Endothelial cell (in vitro differentiated cells): ENCODE results near the gene PIEZO1. TPM values are rescaled to one million over a fixed set of nuclear protein-coding genes. Genes with fewer than 3 reads are reported as not detected.

ENCODE experiments used
- DNase-seq: peaks from one replicate; pipeline ENCODE4 v3.0.0; 2021; ENCODE audit warnings: low spot score
- H3K27ac Mint-ChIP-seq: one replicate; pipeline ENCODE4 v1.8.0; 2021; ENCODE audit warnings: mixed read lengths, inconsistent platforms; ENCODE audit not compliant: unreplicated experiment
- H3K27me3 Mint-ChIP-seq: one replicate; pipeline ENCODE4 v1.8.0; 2021; ENCODE audit warnings: mild to moderate bottlenecking, moderate library complexity, mixed read lengths, inconsistent platforms; ENCODE audit not compliant: unreplicated experiment
- H3K36me3 Mint-ChIP-seq: one replicate; pipeline ENCODE4 v1.8.0; 2021; ENCODE audit warnings: mild to moderate bottlenecking, low read depth, mixed read lengths, inconsistent platforms; ENCODE audit not compliant: unreplicated experiment
- H3K4me1 Mint-ChIP-seq: one replicate; pipeline ENCODE4 v1.8.0; 2021; ENCODE audit warnings: mild to moderate bottlenecking, mixed read lengths, inconsistent platforms; ENCODE audit not compliant: unreplicated experiment
- H3K4me3 Mint-ChIP-seq: one replicate; pipeline ENCODE4 v1.8.0; 2021; ENCODE audit warnings: mild to moderate bottlenecking, mixed read lengths, inconsistent platforms; ENCODE audit not compliant: unreplicated experiment
- H3K9me3 Mint-ChIP-seq: one replicate; pipeline ENCODE4 v1.8.0; 2021; ENCODE audit warnings: mixed read lengths, inconsistent platforms; ENCODE audit not compliant: unreplicated experiment
- CTCF ChIP-seq: fragments of 200-600 bp; sonication (generic); IDR thresholded peaks from one replicate; pipeline ENCODE4 v1.5.0; 2021; ENCODE audit warnings: antibody characterized with exemption; ENCODE audit not compliant: unreplicated experiment
- total RNA-seq: library from RNA; stranded (reverse); fragmentation: NEBNext Ultra II Directional; extraction: Animal tissue kit (Norgen Biotek cat#: 25700); gene quantifications from one replicate; pipeline ENCODE4 v1.2.1, GENCODE V29; 2021; ENCODE audit not compliant: unreplicated experiment

PIEZO1 gene
- total RNA-seq, 1 donor from 2014 or later, result 428 TPM

DNA sequence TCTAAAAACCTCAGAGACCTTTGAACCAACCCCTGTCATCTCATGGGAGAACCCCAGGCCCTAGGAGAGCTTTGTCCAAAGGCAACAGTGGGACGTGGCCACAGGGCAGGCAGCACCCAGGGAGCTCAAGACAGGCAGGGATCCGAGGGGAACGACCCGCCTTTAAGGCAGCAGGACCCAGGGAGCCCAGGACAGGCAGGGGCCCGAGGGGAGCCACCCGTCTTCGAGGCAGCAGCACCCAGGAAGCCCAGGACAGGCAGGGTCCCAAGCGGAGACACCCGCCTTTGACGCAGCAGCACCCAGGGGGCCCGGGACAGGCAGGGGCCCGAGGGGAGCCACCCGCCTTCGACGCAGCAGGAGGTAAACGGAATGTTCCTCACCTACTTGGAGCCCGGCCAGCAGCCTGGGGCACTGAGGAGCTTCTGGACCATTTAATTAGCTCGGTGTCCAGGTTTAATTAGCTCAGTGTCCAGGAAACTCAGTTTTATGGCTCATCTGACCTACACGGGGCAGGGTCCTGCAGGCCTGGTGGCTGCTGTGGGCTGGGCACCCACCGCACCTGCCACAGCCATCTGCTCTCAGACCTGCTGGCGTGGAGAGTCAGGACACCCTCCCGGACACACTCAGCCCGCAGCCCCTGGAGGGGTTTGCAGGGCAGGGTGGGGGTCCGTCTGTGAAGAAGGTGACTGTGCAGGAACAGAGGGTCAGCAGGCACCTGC lies 24.4 kb downstream of the PIEZO1 start:
- DNase-seq, result no peak
- Mint-ChIP-seq H3K27ac (no peak overlapping the region), H3K36me3 (peaks cover 13% of the 10 kb centered on the region), H3K27me3 (peaks cover 2% of the 10 kb centered on the region), H3K4me3 (no peak overlapping the region), H3K4me1 (peaks cover 28% of the 10 kb centered on the region), H3K9me3 (no peaks in the 10 kb centered on the region)
- TF ChIP-seq CTCF, result no peak

DNA sequence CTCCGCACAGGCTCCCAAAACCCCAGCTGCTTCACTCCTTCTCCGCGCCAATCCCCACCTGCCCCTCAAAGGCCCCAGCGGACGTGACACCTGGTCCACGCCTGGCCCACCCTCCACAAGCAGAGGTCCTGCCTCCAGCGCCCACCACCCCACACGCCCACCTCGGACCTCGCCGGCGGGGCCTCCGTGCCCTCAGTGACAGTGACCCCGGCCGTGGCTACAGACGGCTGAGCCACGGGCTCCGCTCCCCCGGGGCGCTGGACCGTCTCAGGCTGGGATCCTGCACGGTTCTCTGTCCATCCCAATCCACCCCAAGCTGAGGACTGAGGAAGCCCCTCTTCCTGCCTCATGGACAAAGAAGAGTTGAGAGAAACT lies 25.1 kb downstream of the PIEZO1 start:
- H3K9me3 Mint-ChIP-seq, result no peaks in the 10 kb centered on the region
- no peak for TF ChIP-seq CTCF
- peaks cover 2% of the 10 kb centered on the region for H3K27me3 Mint-ChIP-seq
- DNase-seq, result no peak
- no peak overlapping the region for H3K27ac Mint-ChIP-seq
- no peak overlapping the region for H3K4me3 Mint-ChIP-seq
- peaks cover 13% of the 10 kb centered on the region for H3K36me3 Mint-ChIP-seq
- peaks cover 28% of the 10 kb centered on the region for H3K4me1 Mint-ChIP-seq

GRCh38 chr16:88759245-88759975 lies 25.6 kb downstream of the PIEZO1 start:
- Mint-ChIP-seq H3K36me3 (peaks cover 13% of the 10 kb centered on the region), H3K27me3 (peaks cover 2% of the 10 kb centered on the region), H3K4me3 (no peak overlapping the region), H3K27ac (peak overlapping the region; percentile 78), H3K9me3 (no peaks in the 10 kb centered on the region), H3K4me1 (peaks cover 28% of the 10 kb centered on the region)
- TF ChIP-seq CTCF, result no peak
- DNase-seq, result no peak

DNA sequence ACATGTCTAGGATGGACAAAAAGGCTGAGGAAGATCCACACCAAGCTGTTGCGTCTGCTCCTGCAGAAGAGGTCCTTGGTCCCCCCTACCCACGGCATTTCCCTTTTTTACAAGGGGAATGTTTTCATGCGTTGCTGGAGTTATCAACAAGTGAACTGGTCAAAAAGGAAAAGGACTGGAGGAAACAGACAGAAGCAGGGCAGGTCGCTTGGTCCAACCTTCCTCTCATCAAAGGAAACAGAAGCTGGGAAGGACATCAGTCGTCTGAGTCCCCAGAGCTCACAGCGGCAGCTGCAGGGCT lies 26.1 kb downstream of the PIEZO1 start:
- Mint-ChIP-seq H3K9me3 (no peaks in the 10 kb centered on the region), H3K4me3 (peak overlapping the region; percentile 60), H3K4me1 (peaks cover 28% of the 10 kb centered on the region), H3K27me3 (peaks cover 2% of the 10 kb centered on the region), H3K27ac (peak overlapping the region; percentile 78), H3K36me3 (peaks cover 13% of the 10 kb centered on the region)
- no peak for DNase-seq
- no peak for TF ChIP-seq CTCF
